K562 (cell line): ENCODE measurements around the gene PRKAA1. TPM values are rescaled to one million over a fixed set of nuclear protein-coding genes. Genes with fewer than 3 reads are reported as not detected.
A peak's percentile ranks its signal among the peaks of the same experiment; 100 is the strongest.

Source experiments
- BRCA1 ChIP-seq, 2 experiments: fragments of 450-650 bp in 1 of 2; sonication (generic) in 1 of 2; formaldehyde crosslinking in 1 of 2; IDR thresholded peaks; 2 replicates each; pipeline versions ENCODE4 v1.5.0 to v1.6.1; 2017 to 2020; ENCODE audit warnings: mild to moderate bottlenecking in 1 of 2, missing genetic modification reagents in 1 of 2
- CBX8 ChIP-seq: fragments of 200-600 bp; sonication (generic); IDR thresholded peaks from 2 replicates; pipeline ENCODE4 v1.6.1; 2012; ENCODE audit warnings: borderline replicate concordance, mixed run types, low read depth, mild to moderate bottlenecking, moderate library complexity, mixed read lengths, low read length, control low read depth, inconsistent platforms; ENCODE audit not compliant: poor library complexity, severe bottlenecking; ENCODE audit errors: extremely low read depth
- CEBPG ChIP-seq, 3 experiments: fragments of 200-800 bp in 1 of 3; sonication (Bioruptor generic) in 1 of 3; sonication (generic) in 1 of 3; formaldehyde crosslinking in 1 of 3; IDR thresholded peaks in 2 of 3; conservative IDR thresholded peaks in 1 of 3; 2 replicates each; pipeline versions ENCODE4 v1.6.1 to v1.8.0; 2016 to 2022; ENCODE audit warnings: missing compliant biosample characterization in 2 of 3, missing genetic modification characterization in 2 of 3, mild to moderate bottlenecking in 1 of 3, missing genetic modification reagents in 1 of 3
- LARP7 ChIP-seq: fragments of 450-650 bp; IDR thresholded peaks from 2 replicates; pipeline ENCODE4 v1.6.1; 2016
- TAF7 ChIP-seq: fragments of 450-650 bp; IDR thresholded peaks from 2 replicates; pipeline ENCODE4 v1.6.1; 2016; ENCODE audit warnings: missing genetic modification characterization, missing compliant biosample characterization
- ZBTB7A ChIP-seq: IDR thresholded peaks from 2 replicates; pipeline ENCODE4 v1.6.1; 2011; ENCODE audit warnings: low read depth, mild to moderate bottlenecking, low read length, moderate library complexity, borderline replicate concordance; ENCODE audit not compliant: control insufficient read depth
- ZNF347 ChIP-seq: fragments of 450-650 bp; formaldehyde crosslinking; IDR thresholded peaks from 2 replicates; pipeline ENCODE4 v1.4.0; 2020; ENCODE audit warnings: low read depth, mild to moderate bottlenecking, moderate library complexity
- polyA plus RNA-seq, 8 experiments: library from polyadenylated mRNA; depleted of rRNA in 4 of 8; stranded (reverse) in 5 of 8; unstranded in 3 of 8; fragments of >200 nt; fragmentation: Nextera tagmentation in 2 of 8; fragmentation: Illumina TruSeq in 1 of 8; extraction: Ambion mirVana in 2 of 8; extraction: Trizol in 1 of 8; gene quantifications; 2 replicates each; pipeline versions ENCODE4 v1.2.1 to v1.2.3, GENCODE V29; 2011 to 2014; ENCODE audit warnings: inconsistent platforms in 1 of 8, missing spikeins in 1 of 8
- total RNA-seq, 7 experiments: library from RNA; depleted of rRNA in 6 of 7; stranded (reverse); fragments of >200 nt in 6 of 7; fragmentation: Illumina TruSeq in 2 of 7; extraction: Trizol in 2 of 7; gene quantifications; 2 replicates each; pipeline versions ENCODE4 v1.2.1 to v1.2.3, GENCODE V29; 2011 to 2021; ENCODE audit warnings: low replicate concordance in 1 of 7
- TF ChIP-seq, protein P1 (sequence below): fragments of 450-650 bp; IDR thresholded peaks from 2 replicates; pipeline ENCODE4 v1.6.1; 2016; ENCODE audit warnings: low read depth
- TF ChIP-seq, protein P2 (sequence below): fragments of 450-650 bp; formaldehyde crosslinking; IDR thresholded peaks from 2 replicates; pipeline ENCODE4 v1.4.0; 2020; ENCODE audit warnings: mild to moderate bottlenecking, moderate library complexity
- TF ChIP-seq, protein P3 (sequence below), 3 experiments: IDR thresholded peaks in 2 of 3; conservative IDR thresholded peaks in 1 of 3; 2 replicates each; pipeline ENCODE4 v1.5.1; 2011 to 2012; ENCODE audit warnings: low read length in 3 of 3, mild to moderate bottlenecking in 3 of 3, control low read depth in 2 of 3, improper control_type of control experiment in 1 of 3, inconsistent platforms in 1 of 3, low read depth in 1 of 3, mixed read lengths in 1 of 3, moderate library complexity in 1 of 3; ENCODE audit not compliant: insufficient read depth in 2 of 3
- TF ChIP-seq, protein P4 (sequence below), 2 experiments: fragments of 450-650 bp in 1 of 2; sonication (generic) in 1 of 2; formaldehyde crosslinking; conservative IDR thresholded peaks; 2 replicates each; pipeline versions ENCODE4 v1.4.0 to v1.8.1; 2020 to 2022; ENCODE audit warnings: mild to moderate bottlenecking in 1 of 2, missing genetic modification reagents in 1 of 2

PRKAA1 gene
- total and polyA plus RNA-seq, 9 of the 15 experiments (the other 6 are each of a cell fraction or from before 2014, with no cell fraction given), result 24.5 to 84.0 (median 51.4) TPM

DNA sequence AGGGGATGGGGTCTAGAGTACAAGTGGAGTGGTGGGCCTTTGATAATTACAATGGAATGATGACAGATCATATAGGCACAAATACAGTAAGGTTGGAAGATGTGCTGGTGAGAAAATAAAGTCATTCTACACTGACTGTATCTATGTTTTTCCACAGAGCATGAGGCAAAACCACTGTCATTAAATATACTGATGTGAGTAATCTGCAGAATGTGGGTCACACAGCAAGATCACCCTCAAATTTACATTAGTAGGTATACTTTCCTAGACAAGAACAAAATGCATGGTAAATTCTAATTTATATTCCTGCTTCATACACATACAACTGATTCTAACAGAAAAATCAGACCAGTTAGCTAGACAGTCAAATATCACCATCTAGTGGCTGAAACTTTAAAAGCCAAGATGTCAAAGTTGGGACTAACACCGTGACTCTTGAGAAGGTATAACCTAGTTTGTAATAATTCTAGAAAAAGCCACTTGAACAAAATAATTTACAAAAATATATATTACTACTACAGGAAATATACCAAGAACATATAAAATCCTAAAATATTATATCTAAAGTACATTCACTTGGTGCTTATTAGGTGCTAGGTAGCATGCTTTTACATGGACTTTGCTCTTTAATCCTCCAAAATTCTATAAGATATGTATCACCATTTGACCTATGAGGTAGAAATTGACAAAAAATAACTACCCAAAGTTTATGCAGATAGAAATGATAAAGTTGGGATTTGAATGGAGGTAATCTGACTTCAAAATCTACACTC, 61.9 kb downstream of the PRKAA1 start (continued):
- TF ChIP-seq, protein P1, sequence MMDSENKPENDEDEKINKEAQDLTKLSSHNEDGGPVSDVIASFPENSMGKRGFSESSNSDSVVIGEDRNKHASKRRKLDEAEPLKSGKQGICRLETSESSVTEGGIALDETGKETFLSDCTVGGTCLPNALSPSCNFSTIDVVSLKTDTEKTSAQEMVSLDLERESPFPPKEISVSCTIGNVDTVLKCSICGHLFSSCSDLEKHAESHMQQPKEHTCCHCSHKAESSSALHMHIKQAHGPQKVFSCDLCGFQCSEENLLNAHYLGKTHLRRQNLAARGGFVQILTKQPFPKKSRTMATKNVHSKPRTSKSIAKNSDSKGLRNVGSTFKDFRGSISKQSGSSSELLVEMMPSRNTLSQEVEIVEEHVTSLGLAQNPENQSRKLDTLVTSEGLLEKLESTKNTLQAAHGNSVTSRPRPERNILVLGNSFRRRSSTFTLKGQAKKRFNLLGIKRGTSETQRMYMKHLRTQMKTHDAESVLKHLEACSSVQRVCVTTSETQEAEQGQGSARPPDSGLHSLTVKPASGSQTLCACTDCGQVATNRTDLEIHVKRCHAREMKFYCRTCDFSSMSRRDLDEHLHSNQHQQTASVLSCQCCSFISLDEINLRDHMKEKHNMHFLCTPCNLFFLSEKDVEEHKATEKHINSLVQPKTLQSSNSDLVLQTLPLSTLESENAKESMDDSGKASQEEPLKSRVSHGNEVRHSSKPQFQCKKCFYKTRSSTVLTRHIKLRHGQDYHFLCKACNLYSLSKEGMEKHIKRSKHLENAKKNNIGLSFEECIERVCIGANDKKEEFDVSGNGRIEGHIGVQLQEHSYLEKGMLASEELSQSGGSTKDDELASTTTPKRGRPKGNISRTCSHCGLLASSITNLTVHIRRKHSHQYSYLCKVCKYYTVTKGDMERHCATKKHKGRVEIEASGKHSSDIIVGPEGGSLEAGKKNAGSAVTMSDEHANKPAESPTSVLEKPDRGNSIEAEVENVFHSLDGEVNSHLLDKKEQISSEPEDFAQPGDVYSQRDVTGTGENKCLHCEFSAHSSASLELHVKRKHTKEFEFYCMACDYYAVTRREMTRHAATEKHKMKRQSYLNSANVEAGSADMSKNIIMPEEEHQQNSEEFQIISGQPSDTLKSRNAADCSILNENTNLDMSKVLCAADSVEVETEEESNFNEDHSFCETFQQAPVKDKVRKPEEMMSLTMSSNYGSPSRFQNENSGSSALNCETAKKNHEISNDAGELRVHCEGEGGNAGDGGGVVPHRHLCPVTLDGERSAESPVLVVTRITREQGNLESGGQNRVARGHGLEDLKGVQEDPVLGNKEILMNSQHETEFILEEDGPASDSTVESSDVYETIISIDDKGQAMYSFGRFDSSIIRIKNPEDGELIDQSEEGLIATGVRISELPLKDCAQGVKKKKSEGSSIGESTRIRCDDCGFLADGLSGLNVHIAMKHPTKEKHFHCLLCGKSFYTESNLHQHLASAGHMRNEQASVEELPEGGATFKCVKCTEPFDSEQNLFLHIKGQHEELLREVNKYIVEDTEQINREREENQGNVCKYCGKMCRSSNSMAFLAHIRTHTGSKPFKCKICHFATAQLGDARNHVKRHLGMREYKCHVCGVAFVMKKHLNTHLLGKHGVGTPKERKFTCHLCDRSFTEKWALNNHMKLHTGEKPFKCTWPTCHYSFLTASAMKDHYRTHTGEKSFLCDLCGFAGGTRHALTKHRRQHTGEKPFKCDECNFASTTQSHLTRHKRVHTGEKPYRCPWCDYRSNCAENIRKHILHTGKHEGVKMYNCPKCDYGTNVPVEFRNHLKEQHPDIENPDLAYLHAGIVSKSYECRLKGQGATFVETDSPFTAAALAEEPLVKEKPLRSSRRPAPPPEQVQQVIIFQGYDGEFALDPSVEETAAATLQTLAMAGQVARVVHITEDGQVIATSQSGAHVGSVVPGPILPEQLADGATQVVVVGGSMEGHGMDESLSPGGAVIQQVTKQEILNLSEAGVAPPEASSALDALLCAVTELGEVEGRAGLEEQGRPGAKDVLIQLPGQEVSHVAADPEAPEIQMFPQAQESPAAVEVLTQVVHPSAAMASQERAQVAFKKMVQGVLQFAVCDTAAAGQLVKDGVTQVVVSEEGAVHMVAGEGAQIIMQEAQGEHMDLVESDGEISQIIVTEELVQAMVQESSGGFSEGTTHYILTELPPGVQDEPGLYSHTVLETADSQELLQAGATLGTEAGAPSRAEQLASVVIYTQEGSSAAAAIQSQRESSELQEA, result no peak
- TF ChIP-seq, protein P2, sequence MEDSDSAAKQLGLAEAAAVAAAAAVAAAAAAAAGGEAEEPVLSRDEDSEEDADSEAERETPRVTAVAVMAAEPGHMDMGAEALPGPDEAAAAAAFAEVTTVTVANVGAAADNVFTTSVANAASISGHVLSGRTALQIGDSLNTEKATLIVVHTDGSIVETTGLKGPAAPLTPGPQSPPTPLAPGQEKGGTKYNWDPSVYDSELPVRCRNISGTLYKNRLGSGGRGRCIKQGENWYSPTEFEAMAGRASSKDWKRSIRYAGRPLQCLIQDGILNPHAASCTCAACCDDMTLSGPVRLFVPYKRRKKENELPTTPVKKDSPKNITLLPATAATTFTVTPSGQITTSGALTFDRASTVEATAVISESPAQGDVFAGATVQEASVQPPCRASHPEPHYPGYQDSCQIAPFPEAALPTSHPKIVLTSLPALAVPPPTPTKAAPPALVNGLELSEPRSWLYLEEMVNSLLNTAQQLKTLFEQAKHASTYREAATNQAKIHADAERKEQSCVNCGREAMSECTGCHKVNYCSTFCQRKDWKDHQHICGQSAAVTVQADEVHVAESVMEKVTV (CRISPR knock-in tag), result peak; percentile 74
- TF ChIP-seq, protein P3, sequence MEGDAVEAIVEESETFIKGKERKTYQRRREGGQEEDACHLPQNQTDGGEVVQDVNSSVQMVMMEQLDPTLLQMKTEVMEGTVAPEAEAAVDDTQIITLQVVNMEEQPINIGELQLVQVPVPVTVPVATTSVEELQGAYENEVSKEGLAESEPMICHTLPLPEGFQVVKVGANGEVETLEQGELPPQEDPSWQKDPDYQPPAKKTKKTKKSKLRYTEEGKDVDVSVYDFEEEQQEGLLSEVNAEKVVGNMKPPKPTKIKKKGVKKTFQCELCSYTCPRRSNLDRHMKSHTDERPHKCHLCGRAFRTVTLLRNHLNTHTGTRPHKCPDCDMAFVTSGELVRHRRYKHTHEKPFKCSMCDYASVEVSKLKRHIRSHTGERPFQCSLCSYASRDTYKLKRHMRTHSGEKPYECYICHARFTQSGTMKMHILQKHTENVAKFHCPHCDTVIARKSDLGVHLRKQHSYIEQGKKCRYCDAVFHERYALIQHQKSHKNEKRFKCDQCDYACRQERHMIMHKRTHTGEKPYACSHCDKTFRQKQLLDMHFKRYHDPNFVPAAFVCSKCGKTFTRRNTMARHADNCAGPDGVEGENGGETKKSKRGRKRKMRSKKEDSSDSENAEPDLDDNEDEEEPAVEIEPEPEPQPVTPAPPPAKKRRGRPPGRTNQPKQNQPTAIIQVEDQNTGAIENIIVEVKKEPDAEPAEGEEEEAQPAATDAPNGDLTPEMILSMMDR (IDR thresholded peaks at IDR 0.05 in 2 of 3, conservative IDR thresholded peaks at IDR 0.05 in 1 of 3; ENCODE audit: insufficient read depth in 2 of 3, low read depth in 1 of 3, low read length in 3 of 3), result peak; percentile 57 to 87 (median 65); a peak in 5 of 6 replicates
- no peak for TF ChIP-seq ZBTB7A
- no peak for TF ChIP-seq BRCA1 (IDR thresholded peaks at IDR 0.05)
- no peak for TF ChIP-seq BRCA1 (CRISPR knock-in tag; IDR thresholded peaks at IDR 0.05)
- no peak for TF ChIP-seq TAF7
- TF ChIP-seq, protein P4, sequence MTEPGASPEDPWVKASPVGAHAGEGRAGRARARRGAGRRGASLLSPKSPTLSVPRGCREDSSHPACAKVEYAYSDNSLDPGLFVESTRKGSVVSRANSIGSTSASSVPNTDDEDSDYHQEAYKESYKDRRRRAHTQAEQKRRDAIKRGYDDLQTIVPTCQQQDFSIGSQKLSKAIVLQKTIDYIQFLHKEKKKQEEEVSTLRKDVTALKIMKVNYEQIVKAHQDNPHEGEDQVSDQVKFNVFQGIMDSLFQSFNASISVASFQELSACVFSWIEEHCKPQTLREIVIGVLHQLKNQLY (CRISPR knock-in tag; conservative IDR thresholded peaks at IDR 0.05), result no peak
- no peak for TF ChIP-seq ZNF347
- no peak for TF ChIP-seq LARP7
- TF ChIP-seq CBX8, result no peak
- no peak for TF ChIP-seq CEBPG (CRISPR knock-in tag; IDR thresholded peaks at IDR 0.05)
- no peak for TF ChIP-seq CEBPG (tag; conservative IDR thresholded peaks at IDR 0.05 in 1 of 2, IDR thresholded peaks at IDR 0.05 in 1 of 2)
